Measurements from ENCODE around the gene GCN1.

GCN1 gene

GRCh38 chr12:120181991-120182631 is 12.4 kb downstream of the GCN1 start:
- DNase-seq (ENCODE audit: low read depth) = peak; percentile 48

- no peak for DNase-seq (ENCODE audit: low read depth)
Measured at GRCh38 chr12:120180975-120181374, 13.5 kb downstream of the GCN1 start.

GRCh38 chr12:120175537-120175936 is 19.0 kb downstream of the GCN1 start:
- DNase-seq (ENCODE audit: low read depth) = no peak

- no peak for DNase-seq (ENCODE audit: low read depth)
Measured at GRCh38 chr12:120175062-120175461, 19.5 kb downstream of the GCN1 start.

GRCh38 chr12:120172053-120172452 is 22.5 kb downstream of the GCN1 start:
- DNase-seq (ENCODE audit: low read depth) = no peak

- no peak for DNase-seq (ENCODE audit: low read depth)
Measured at GRCh38 chr12:120170631-120171030, 23.9 kb downstream of the GCN1 start.

GRCh38 chr12:120169946-120170345 is 24.6 kb downstream of the GCN1 start:
- DNase-seq (ENCODE audit: low read depth) = no peak

GRCh38 chr12:120168337-120168736 is 26.2 kb downstream of the GCN1 start:
- no peak for DNase-seq (ENCODE audit: low read depth)

- no peak for DNase-seq (ENCODE audit: low read depth)
Measured at GRCh38 chr12:120167529-120168095, 26.9 kb downstream of the GCN1 start.

- no peak for DNase-seq (ENCODE audit: low read depth)
Measured at GRCh38 chr12:120164293-120164692, 30.2 kb downstream of the GCN1 start.

GRCh38 chr12:120162763-120163162 is 31.8 kb downstream of the GCN1 start:
- no peak for DNase-seq (ENCODE audit: low read depth)

GRCh38 chr12:120161852-120162251 is 32.7 kb downstream of the GCN1 start:
- DNase-seq (ENCODE audit: low read depth) = no peak

- no peak for DNase-seq (ENCODE audit: low read depth)
Measured at GRCh38 chr12:120159509-120160237, 34.8 kb downstream of the GCN1 start.

- DNase-seq (ENCODE audit: low read depth) = no peak
Measured at GRCh38 chr12:120158351-120158750, 36.2 kb downstream of the GCN1 start.

- no peak for DNase-seq (ENCODE audit: low read depth)
Measured at GRCh38 chr12:120157678-120158077, 36.8 kb downstream of the GCN1 start.

GRCh38 chr12:120156315-120157259 is 37.9 kb downstream of the GCN1 start:
- no peak for DNase-seq (ENCODE audit: low read depth)

GRCh38 chr12:120155072-120155471 is 39.4 kb downstream of the GCN1 start:
- DNase-seq (ENCODE audit: low read depth) = no peak

GRCh38 chr12:120150919-120151525 is 43.5 kb downstream of the GCN1 start:
- DNase-seq (ENCODE audit: low read depth) = no peak

- no peak for DNase-seq (ENCODE audit: low read depth)
Measured at GRCh38 chr12:120148011-120148410, 46.5 kb downstream of the GCN1 start.

GRCh38 chr12:120145164-120145563 is 49.4 kb downstream of the GCN1 start:
- no peak for DNase-seq (ENCODE audit: low read depth)

- DNase-seq (ENCODE audit: low read depth) = no peak
Measured at GRCh38 chr12:120144215-120144614, 50.3 kb downstream of the GCN1 start.

Data from stromal cell of bone marrow (primary cell).